Measurements from ENCODE around the gene TRAF3.

GRCh38 chr14:102750376-102750775, 26.9 kb upstream of the TRAF3 start:
- TF ChIP-seq POLR2A (IDR thresholded peaks at IDR 0.05; ENCODE audit: low read length): no peak
- no peak for TF ChIP-seq GATA1 (IDR thresholded peaks at IDR 0.05; ENCODE audit: low read depth, low read length)
